Endothelial cell (in vitro differentiated cells): Measurements from ENCODE around the gene BARHL2. TPM values are rescaled to one million over a fixed set of nuclear protein-coding genes. Genes with fewer than 3 reads are reported as not detected.

ENCODE experiments used
- DNase-seq: peaks from one replicate; pipeline ENCODE4 v3.0.0; 2021; ENCODE audit warnings: low spot score
- H3K27ac Mint-ChIP-seq: one replicate; pipeline ENCODE4 v1.8.0; 2021; ENCODE audit warnings: mixed read lengths, inconsistent platforms; ENCODE audit not compliant: unreplicated experiment
- H3K27me3 Mint-ChIP-seq: one replicate; pipeline ENCODE4 v1.8.0; 2021; ENCODE audit warnings: mild to moderate bottlenecking, moderate library complexity, mixed read lengths, inconsistent platforms; ENCODE audit not compliant: unreplicated experiment
- H3K36me3 Mint-ChIP-seq: one replicate; pipeline ENCODE4 v1.8.0; 2021; ENCODE audit warnings: mild to moderate bottlenecking, low read depth, mixed read lengths, inconsistent platforms; ENCODE audit not compliant: unreplicated experiment
- H3K4me1 Mint-ChIP-seq: one replicate; pipeline ENCODE4 v1.8.0; 2021; ENCODE audit warnings: mild to moderate bottlenecking, mixed read lengths, inconsistent platforms; ENCODE audit not compliant: unreplicated experiment
- H3K4me3 Mint-ChIP-seq: one replicate; pipeline ENCODE4 v1.8.0; 2021; ENCODE audit warnings: mild to moderate bottlenecking, mixed read lengths, inconsistent platforms; ENCODE audit not compliant: unreplicated experiment
- H3K9me3 Mint-ChIP-seq: one replicate; pipeline ENCODE4 v1.8.0; 2021; ENCODE audit warnings: mixed read lengths, inconsistent platforms; ENCODE audit not compliant: unreplicated experiment
- CTCF ChIP-seq: fragments of 200-600 bp; sonication (generic); IDR thresholded peaks from one replicate; pipeline ENCODE4 v1.5.0; 2021; ENCODE audit warnings: antibody characterized with exemption; ENCODE audit not compliant: unreplicated experiment
- total RNA-seq: library from RNA; stranded (reverse); fragmentation: NEBNext Ultra II Directional; extraction: Animal tissue kit (Norgen Biotek cat#: 25700); gene quantifications from one replicate; pipeline ENCODE4 v1.2.1, GENCODE V29; 2021; ENCODE audit not compliant: unreplicated experiment

Gene BARHL2
- total RNA-seq, 1 donor from 2014 or later = not detected

DNA sequence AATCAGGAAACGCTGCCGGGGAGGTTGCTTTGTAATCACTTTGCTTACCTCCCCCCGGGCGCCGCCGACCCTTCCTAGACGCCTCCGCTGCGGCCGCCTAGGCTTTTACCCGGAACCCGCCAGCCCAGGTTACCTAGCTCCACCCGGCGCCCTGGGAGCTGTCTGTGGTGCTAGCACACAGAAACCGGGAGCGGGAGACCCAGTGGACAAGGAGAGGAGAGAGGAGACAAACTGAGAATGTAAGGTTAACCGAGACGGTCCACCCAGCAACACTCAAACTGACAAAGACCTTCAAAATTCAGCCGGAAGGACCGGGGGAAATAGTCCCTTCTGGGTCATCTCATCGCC is 9.8 kb downstream of the BARHL2 start:
- peak; percentile 88 for DNase-seq
- Mint-ChIP-seq H3K4me3 (peak overlapping the region; percentile 8), H3K27me3 (peaks cover 37% of the 10 kb centered on the region), H3K4me1 (peaks cover 16% of the 10 kb centered on the region), H3K36me3 (peaks cover 4% of the 10 kb centered on the region), H3K27ac (no peak overlapping the region), H3K9me3 (no peaks in the 10 kb centered on the region)
- no peak for TF ChIP-seq CTCF

- peaks cover 16% of the 10 kb centered on the region for H3K4me1 Mint-ChIP-seq
- H3K27ac Mint-ChIP-seq = no peak overlapping the region
- peaks cover 1% of the 10 kb centered on the region for H3K36me3 Mint-ChIP-seq
- peak; percentile 63 for DNase-seq
- H3K9me3 Mint-ChIP-seq = no peaks in the 10 kb centered on the region
- H3K27me3 Mint-ChIP-seq = peaks cover 32% of the 10 kb centered on the region
- TF ChIP-seq CTCF = no peak
- peak overlapping the region; percentile 8 for H3K4me3 Mint-ChIP-seq
These were observed 10.4 kb downstream of the BARHL2 start for GRCh38 chr1:90706437-90707362.

- no peak for TF ChIP-seq CTCF
- DNase-seq = no peak
These were observed 11.1 kb downstream of the BARHL2 start for GRCh38 chr1:90705956-90706355.

GRCh38 chr1:90704817-90705216 is 12.3 kb downstream of the BARHL2 start:
- H3K36me3 Mint-ChIP-seq = no peaks in the 10 kb centered on the region
- H3K27me3 Mint-ChIP-seq = peaks cover 26% of the 10 kb centered on the region
- no peak overlapping the region for H3K27ac Mint-ChIP-seq
- TF ChIP-seq CTCF = no peak
- DNase-seq = no peak
- H3K9me3 Mint-ChIP-seq = no peaks in the 10 kb centered on the region
- peaks cover 16% of the 10 kb centered on the region for H3K4me1 Mint-ChIP-seq
- H3K4me3 Mint-ChIP-seq = no peak overlapping the region

More at GRCh38 chr1:90705956-90706355, 11.1 kb downstream of the BARHL2 start:
- Mint-ChIP-seq H3K4me1 (peaks cover 16% of the 10 kb centered on the region), H3K27ac (no peak overlapping the region), H3K4me3 (no peak overlapping the region), H3K36me3 (no peaks in the 10 kb centered on the region), H3K9me3 (no peaks in the 10 kb centered on the region), H3K27me3 (peaks cover 31% of the 10 kb centered on the region)

DNA sequence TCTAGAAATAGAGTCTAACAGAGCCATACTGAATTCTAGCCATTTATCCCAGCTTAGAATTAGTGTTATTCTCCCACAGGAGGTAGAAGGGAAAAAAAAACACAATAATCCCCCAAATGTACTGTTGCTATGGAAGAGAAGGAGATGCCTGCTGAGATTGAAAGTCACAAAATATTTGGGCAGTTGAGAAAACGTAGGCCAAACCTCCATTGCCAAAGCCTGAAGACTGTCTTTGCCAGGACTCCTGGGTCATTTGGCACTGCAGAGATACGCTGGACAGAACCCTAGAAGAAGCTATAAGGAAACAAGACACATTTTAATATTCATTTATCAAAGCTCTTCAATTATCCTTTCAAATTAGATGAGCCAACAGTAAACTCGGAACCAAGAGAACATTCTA is 22.3 kb downstream of the BARHL2 start:
- H3K4me3 Mint-ChIP-seq = no peak overlapping the region
- no peaks in the 10 kb centered on the region for H3K27me3 Mint-ChIP-seq
- H3K9me3 Mint-ChIP-seq = no peaks in the 10 kb centered on the region
- DNase-seq = no peak
- H3K4me1 Mint-ChIP-seq = no peaks in the 10 kb centered on the region
- no peak for TF ChIP-seq CTCF
- H3K36me3 Mint-ChIP-seq = no peaks in the 10 kb centered on the region
- H3K27ac Mint-ChIP-seq = no peak overlapping the region
